ENCODE measurements around the gene FGB.

DNA sequence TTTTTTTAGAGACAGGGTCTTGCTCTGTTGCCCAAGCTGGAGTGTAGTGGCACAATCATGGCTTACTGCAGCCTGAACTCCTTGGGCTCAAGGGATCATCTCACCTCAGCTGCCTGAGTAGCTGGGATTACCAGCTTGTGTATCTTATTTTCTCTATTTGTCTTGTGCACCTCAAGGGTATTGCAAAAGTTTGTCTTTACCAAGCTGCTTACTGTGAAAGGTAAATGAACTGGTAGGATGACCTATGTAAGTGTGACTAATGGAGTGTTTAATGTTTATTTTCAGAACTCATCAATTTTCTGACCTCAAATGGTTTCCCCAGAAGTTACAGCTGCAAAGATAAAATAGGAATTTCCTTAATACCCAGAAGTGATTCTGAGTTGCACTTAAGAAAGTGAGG is 33.0 kb downstream of the FGB start:
- TF ChIP-seq, protein P1, sequence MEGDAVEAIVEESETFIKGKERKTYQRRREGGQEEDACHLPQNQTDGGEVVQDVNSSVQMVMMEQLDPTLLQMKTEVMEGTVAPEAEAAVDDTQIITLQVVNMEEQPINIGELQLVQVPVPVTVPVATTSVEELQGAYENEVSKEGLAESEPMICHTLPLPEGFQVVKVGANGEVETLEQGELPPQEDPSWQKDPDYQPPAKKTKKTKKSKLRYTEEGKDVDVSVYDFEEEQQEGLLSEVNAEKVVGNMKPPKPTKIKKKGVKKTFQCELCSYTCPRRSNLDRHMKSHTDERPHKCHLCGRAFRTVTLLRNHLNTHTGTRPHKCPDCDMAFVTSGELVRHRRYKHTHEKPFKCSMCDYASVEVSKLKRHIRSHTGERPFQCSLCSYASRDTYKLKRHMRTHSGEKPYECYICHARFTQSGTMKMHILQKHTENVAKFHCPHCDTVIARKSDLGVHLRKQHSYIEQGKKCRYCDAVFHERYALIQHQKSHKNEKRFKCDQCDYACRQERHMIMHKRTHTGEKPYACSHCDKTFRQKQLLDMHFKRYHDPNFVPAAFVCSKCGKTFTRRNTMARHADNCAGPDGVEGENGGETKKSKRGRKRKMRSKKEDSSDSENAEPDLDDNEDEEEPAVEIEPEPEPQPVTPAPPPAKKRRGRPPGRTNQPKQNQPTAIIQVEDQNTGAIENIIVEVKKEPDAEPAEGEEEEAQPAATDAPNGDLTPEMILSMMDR (IDR thresholded peaks at IDR 0.05), result no peak
- TF ChIP-seq, protein P2, sequence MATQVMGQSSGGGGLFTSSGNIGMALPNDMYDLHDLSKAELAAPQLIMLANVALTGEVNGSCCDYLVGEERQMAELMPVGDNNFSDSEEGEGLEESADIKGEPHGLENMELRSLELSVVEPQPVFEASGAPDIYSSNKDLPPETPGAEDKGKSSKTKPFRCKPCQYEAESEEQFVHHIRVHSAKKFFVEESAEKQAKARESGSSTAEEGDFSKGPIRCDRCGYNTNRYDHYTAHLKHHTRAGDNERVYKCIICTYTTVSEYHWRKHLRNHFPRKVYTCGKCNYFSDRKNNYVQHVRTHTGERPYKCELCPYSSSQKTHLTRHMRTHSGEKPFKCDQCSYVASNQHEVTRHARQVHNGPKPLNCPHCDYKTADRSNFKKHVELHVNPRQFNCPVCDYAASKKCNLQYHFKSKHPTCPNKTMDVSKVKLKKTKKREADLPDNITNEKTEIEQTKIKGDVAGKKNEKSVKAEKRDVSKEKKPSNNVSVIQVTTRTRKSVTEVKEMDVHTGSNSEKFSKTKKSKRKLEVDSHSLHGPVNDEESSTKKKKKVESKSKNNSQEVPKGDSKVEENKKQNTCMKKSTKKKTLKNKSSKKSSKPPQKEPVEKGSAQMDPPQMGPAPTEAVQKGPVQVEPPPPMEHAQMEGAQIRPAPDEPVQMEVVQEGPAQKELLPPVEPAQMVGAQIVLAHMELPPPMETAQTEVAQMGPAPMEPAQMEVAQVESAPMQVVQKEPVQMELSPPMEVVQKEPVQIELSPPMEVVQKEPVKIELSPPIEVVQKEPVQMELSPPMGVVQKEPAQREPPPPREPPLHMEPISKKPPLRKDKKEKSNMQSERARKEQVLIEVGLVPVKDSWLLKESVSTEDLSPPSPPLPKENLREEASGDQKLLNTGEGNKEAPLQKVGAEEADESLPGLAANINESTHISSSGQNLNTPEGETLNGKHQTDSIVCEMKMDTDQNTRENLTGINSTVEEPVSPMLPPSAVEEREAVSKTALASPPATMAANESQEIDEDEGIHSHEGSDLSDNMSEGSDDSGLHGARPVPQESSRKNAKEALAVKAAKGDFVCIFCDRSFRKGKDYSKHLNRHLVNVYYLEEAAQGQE (IDR thresholded peaks at IDR 0.05; ENCODE audit: insufficient read depth in 1 of 2, low read depth in 2 of 2, low read length in 1 of 2), result no peak
- TF ChIP-seq POLR2AphosphoS5 (IDR thresholded peaks at IDR 0.05; ENCODE audit: low read depth, low read length) (no peak), SIN3A (IDR thresholded peaks at IDR 0.05; ENCODE audit: borderline replicate concordance, insufficient read depth, low read depth, low read length) (no peak), TCF7L2 (IDR thresholded peaks at IDR 0.05; ENCODE audit: low read depth, low read length) (no peak)
